ENCODE measurements around the gene FHIT. TPM values are rescaled to one million over a fixed set of nuclear protein-coding genes. Genes with fewer than 3 reads are reported as not detected.

Gene FHIT
- total and polyA plus RNA-seq, 2 donors from 2014 or later = 20.2 to 61.2 TPM

GRCh38 chr3:59920822-59921221, 1330.4 kb downstream of the FHIT start:
- Histone ChIP-seq H3K4me1 (ENCODE audit: control insufficient read depth in 2 of 3, insufficient read depth in 2 of 3, low read depth in 1 of 3, low read length in 3 of 3) (no peaks in the 10 kb centered on the region), H3K27ac (ENCODE audit: low read depth in 2 of 2, low read length in 2 of 2) (no peak overlapping the region), H3K36me3 (ENCODE audit: control insufficient read depth in 2 of 3, insufficient read depth in 3 of 3, low read length in 3 of 3) (no peaks in the 10 kb centered on the region), H3K9me3 (ENCODE audit: control insufficient read depth in 2 of 3, insufficient read depth in 1 of 3, low read length in 3 of 3) (no peaks in the 10 kb centered on the region), H3K4me3 (ENCODE audit: low read length in 3 of 3) (no peak overlapping the region), H3K27me3 (ENCODE audit: control insufficient read depth, insufficient read depth, low read length) (no peaks in the 10 kb centered on the region), H3K9ac (ENCODE audit: low read length in 3 of 3) (no peak overlapping the region)
- FAIRE-seq = no peak
- TF ChIP-seq, protein P1, sequence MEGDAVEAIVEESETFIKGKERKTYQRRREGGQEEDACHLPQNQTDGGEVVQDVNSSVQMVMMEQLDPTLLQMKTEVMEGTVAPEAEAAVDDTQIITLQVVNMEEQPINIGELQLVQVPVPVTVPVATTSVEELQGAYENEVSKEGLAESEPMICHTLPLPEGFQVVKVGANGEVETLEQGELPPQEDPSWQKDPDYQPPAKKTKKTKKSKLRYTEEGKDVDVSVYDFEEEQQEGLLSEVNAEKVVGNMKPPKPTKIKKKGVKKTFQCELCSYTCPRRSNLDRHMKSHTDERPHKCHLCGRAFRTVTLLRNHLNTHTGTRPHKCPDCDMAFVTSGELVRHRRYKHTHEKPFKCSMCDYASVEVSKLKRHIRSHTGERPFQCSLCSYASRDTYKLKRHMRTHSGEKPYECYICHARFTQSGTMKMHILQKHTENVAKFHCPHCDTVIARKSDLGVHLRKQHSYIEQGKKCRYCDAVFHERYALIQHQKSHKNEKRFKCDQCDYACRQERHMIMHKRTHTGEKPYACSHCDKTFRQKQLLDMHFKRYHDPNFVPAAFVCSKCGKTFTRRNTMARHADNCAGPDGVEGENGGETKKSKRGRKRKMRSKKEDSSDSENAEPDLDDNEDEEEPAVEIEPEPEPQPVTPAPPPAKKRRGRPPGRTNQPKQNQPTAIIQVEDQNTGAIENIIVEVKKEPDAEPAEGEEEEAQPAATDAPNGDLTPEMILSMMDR (IDR thresholded peaks at IDR 0.05; ENCODE audit: borderline replicate concordance, extremely low read depth, insufficient read depth) = no peak
- intact Hi-C loops (cut with DNase I) = no loop called here
- no peak for DNase-seq

GRCh38 chr3:59919586-59919985, 1331.7 kb downstream of the FHIT start:
- Histone ChIP-seq H3K4me3 (ENCODE audit: low read length in 3 of 3) (no peak overlapping the region), H3K27me3 (ENCODE audit: control insufficient read depth, insufficient read depth, low read length) (no peaks in the 10 kb centered on the region), H3K9ac (ENCODE audit: low read length in 3 of 3) (no peak overlapping the region), H3K27ac (ENCODE audit: low read depth in 2 of 2, low read length in 2 of 2) (no peak overlapping the region), H3K4me1 (ENCODE audit: control insufficient read depth in 2 of 3, insufficient read depth in 2 of 3, low read depth in 1 of 3, low read length in 3 of 3) (no peaks in the 10 kb centered on the region), H3K9me3 (ENCODE audit: control insufficient read depth in 2 of 3, insufficient read depth in 1 of 3, low read length in 3 of 3) (no peaks in the 10 kb centered on the region), H3K36me3 (ENCODE audit: control insufficient read depth in 2 of 3, insufficient read depth in 3 of 3, low read length in 3 of 3) (no peaks in the 10 kb centered on the region)
- FAIRE-seq = no peak
- intact Hi-C loops (cut with DNase I) = no loop called here
- TF ChIP-seq, protein P1 (IDR thresholded peaks at IDR 0.05; ENCODE audit: borderline replicate concordance, extremely low read depth, insufficient read depth) = no peak
- DNase-seq = no peak

GRCh38 chr3:59914251-59914650, 1337.0 kb downstream of the FHIT start:
- no peak for DNase-seq
- Histone ChIP-seq H3K4me1 (ENCODE audit: control insufficient read depth in 2 of 3, insufficient read depth in 2 of 3, low read depth in 1 of 3, low read length in 3 of 3) (no peaks in the 10 kb centered on the region), H3K36me3 (ENCODE audit: control insufficient read depth in 2 of 3, insufficient read depth in 3 of 3, low read length in 3 of 3) (no peaks in the 10 kb centered on the region), H3K9me3 (ENCODE audit: control insufficient read depth in 2 of 3, insufficient read depth in 1 of 3, low read length in 3 of 3) (no peaks in the 10 kb centered on the region), H3K27me3 (ENCODE audit: control insufficient read depth, insufficient read depth, low read length) (no peaks in the 10 kb centered on the region), H3K4me3 (ENCODE audit: low read length in 3 of 3) (no peak overlapping the region), H3K9ac (ENCODE audit: low read length in 3 of 3) (no peak overlapping the region), H3K27ac (ENCODE audit: low read depth in 2 of 2, low read length in 2 of 2) (no peak overlapping the region)
- TF ChIP-seq, protein P1 (IDR thresholded peaks at IDR 0.05; ENCODE audit: borderline replicate concordance, extremely low read depth, insufficient read depth) = no peak
- no peak for FAIRE-seq
- intact Hi-C loops (cut with DNase I) = no loop called here

DNA sequence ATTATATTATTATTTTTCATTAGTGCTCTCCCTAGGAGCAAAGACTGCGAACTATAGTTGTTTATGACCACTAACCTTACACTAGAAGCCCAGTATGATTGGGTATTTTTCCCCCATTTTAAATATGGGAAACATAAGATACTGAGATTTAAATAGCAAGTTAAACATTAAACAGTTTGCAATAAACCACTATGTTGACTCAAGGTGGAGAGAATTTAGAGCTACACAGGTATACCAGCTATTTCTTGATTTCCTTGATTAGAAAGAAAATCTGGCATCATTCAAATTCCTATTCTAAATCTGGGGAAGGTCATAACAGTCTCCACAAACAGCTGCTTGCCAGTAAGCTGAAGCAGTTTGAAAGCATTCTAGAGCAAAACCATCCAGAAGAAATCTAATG, 1337.6 kb downstream of the FHIT start:
- H3K36me3 ChIP-seq (ENCODE audit: control insufficient read depth in 2 of 3, insufficient read depth in 3 of 3, low read length in 3 of 3) = no peaks in the 10 kb centered on the region
- H3K4me1 ChIP-seq (ENCODE audit: control insufficient read depth in 2 of 3, insufficient read depth in 2 of 3, low read depth in 1 of 3, low read length in 3 of 3) = no peaks in the 10 kb centered on the region
- TF ChIP-seq, protein P1 (IDR thresholded peaks at IDR 0.05; ENCODE audit: borderline replicate concordance, extremely low read depth, insufficient read depth) = no peak
- no peaks in the 10 kb centered on the region for H3K27me3 ChIP-seq (ENCODE audit: control insufficient read depth, insufficient read depth, low read length)
- H3K4me3 ChIP-seq (ENCODE audit: low read length in 3 of 3) = no peak overlapping the region
- no peak overlapping the region for H3K27ac ChIP-seq (ENCODE audit: low read depth in 2 of 2, low read length in 2 of 2)
- no peak for FAIRE-seq
- no peaks in the 10 kb centered on the region for H3K9me3 ChIP-seq (ENCODE audit: control insufficient read depth in 2 of 3, insufficient read depth in 1 of 3, low read length in 3 of 3)
- intact Hi-C loops (cut with DNase I) = no loop called here
- no peak overlapping the region for H3K9ac ChIP-seq (ENCODE audit: low read length in 3 of 3)
- DNase-seq = peak in 2 of 5 donors; percentile 4 to 6

Measured in kidney (tissue), 14 donors.